ENCODE measurements around the gene HSPB3.

The HSPB3 gene

DNA sequence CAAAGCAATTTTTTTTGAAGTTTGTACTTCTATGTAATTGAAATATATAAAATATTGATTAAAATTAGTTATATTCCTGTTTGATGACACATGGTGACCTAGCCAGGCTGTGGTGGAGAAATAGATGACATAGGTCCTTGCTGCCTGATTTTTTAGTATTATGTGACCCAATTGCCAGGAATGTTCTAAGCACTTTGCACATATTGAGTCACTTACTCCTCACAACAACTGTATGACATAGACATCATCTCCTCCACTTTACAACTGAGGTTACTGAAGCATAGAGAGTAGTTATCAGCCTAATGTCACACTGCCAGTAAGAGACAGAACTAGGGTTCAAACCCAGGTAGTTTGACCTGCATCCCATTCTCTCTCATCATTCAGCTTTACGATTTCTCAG is 35.8 kb downstream of the HSPB3 start:
- Histone ChIP-seq H2AFZ (ENCODE audit: low read depth, low read length) (no peak overlapping the region), H3K27me3 (ENCODE audit: insufficient read depth, low read length, poor library complexity) (peaks cover 3% of the 10 kb centered on the region), H3K36me3 (ENCODE audit: insufficient read depth, low read length) (no peaks in the 10 kb centered on the region), H3K9me3 (ENCODE audit: insufficient read depth, low read length, severe bottlenecking) (no peaks in the 10 kb centered on the region), H3K4me1 (ENCODE audit: insufficient read depth, low read length) (no peaks in the 10 kb centered on the region), H3K79me2 (ENCODE audit: insufficient read depth, low read length) (no peaks in the 10 kb centered on the region), H3K4me2 (ENCODE audit: insufficient read depth, low read length) (no peak overlapping the region), H3K9ac (ENCODE audit: low read depth, low read length) (no peak overlapping the region), H4K20me1 (ENCODE audit: insufficient read depth, low read length) (no peaks in the 10 kb centered on the region), H3K4me3 (ENCODE audit: low read depth in 1 of 2, low read length in 2 of 2) (no peak overlapping the region), H3K27ac (ENCODE audit: low read length) (no peak overlapping the region)
- DNase-seq (no peak), ATAC-seq (ENCODE audit: insufficient read depth, low read depth) (no peak)
- TF ChIP-seq, protein P1, sequence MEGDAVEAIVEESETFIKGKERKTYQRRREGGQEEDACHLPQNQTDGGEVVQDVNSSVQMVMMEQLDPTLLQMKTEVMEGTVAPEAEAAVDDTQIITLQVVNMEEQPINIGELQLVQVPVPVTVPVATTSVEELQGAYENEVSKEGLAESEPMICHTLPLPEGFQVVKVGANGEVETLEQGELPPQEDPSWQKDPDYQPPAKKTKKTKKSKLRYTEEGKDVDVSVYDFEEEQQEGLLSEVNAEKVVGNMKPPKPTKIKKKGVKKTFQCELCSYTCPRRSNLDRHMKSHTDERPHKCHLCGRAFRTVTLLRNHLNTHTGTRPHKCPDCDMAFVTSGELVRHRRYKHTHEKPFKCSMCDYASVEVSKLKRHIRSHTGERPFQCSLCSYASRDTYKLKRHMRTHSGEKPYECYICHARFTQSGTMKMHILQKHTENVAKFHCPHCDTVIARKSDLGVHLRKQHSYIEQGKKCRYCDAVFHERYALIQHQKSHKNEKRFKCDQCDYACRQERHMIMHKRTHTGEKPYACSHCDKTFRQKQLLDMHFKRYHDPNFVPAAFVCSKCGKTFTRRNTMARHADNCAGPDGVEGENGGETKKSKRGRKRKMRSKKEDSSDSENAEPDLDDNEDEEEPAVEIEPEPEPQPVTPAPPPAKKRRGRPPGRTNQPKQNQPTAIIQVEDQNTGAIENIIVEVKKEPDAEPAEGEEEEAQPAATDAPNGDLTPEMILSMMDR (IDR thresholded peaks at IDR 0.05; ENCODE audit: borderline replicate concordance, extremely low read depth, low read length, poor library complexity, severe bottlenecking), result no peak
- TF ChIP-seq EZH2 (IDR thresholded peaks at IDR 0.05; ENCODE audit: borderline replicate concordance, low read depth, low read length, severe bottlenecking), result no peak

DNA sequence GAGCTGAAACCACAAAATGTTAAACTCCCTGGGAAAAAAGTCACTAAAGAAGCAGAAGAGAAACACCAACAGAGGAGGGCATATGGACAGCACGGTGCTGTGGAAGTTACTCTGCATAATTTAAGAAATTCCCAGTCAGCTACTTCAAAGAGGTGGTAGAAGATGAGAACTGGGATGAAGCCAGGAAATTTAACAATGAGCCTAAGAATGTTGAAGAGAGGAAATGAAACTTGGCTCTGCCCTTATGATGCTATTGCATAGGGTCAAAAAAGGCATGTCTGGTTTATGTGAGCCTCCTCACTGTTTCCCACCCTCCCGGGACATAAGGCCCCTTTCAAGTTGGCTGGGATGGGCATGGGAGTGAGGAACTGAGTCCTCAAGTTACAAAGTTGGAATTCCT is 36.7 kb downstream of the HSPB3 start:
- peaks cover under 1% of the 10 kb centered on the region for H3K9me3 ChIP-seq (ENCODE audit: insufficient read depth, low read length, severe bottlenecking)
- H3K4me3 ChIP-seq (ENCODE audit: low read depth in 1 of 2, low read length in 2 of 2), result no peak overlapping the region
- peaks cover 3% of the 10 kb centered on the region for H3K27me3 ChIP-seq (ENCODE audit: insufficient read depth, low read length, poor library complexity)
- TF ChIP-seq, protein P1 (IDR thresholded peaks at IDR 0.05; ENCODE audit: borderline replicate concordance, extremely low read depth, low read length, poor library complexity, severe bottlenecking), result no peak
- no peak for TF ChIP-seq EZH2 (IDR thresholded peaks at IDR 0.05; ENCODE audit: borderline replicate concordance, low read depth, low read length, severe bottlenecking)
- no peaks in the 10 kb centered on the region for H3K79me2 ChIP-seq (ENCODE audit: insufficient read depth, low read length)
- no peak overlapping the region for H3K9ac ChIP-seq (ENCODE audit: low read depth, low read length)
- no peak overlapping the region for H3K27ac ChIP-seq (ENCODE audit: low read length)
- no peak overlapping the region for H2AFZ ChIP-seq (ENCODE audit: low read depth, low read length)
- no peaks in the 10 kb centered on the region for H3K4me1 ChIP-seq (ENCODE audit: insufficient read depth, low read length)
- no peak overlapping the region for H3K4me2 ChIP-seq (ENCODE audit: insufficient read depth, low read length)
- ATAC-seq (ENCODE audit: insufficient read depth, low read depth) (no peak), DNase-seq (no peak)
- H3K36me3 ChIP-seq (ENCODE audit: insufficient read depth, low read length), result no peaks in the 10 kb centered on the region
- no peaks in the 10 kb centered on the region for H4K20me1 ChIP-seq (ENCODE audit: insufficient read depth, low read length)

DNA sequence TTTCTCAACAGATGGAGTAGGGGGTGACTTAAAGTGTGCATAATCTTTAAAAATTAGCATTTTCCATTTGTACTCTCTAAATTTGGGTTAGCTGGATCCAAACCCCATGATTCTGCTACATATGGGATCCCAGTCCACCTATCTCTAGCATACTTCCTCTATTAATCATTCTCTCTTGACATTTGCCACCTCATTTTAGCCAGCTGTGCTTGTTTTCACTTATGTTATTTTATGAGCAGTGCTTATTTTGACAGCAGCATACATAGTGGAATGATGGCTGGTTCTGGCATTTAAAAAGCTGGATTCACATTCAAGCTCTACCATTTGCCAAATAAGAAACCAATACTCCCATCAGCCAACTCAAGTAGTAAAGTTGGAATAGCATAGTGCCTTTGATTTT is 39.5 kb downstream of the HSPB3 start:
- Histone ChIP-seq H3K27ac (ENCODE audit: low read length) (no peak overlapping the region), H3K9ac (ENCODE audit: low read depth, low read length) (no peak overlapping the region), H3K4me2 (ENCODE audit: insufficient read depth, low read length) (no peak overlapping the region), H3K27me3 (ENCODE audit: insufficient read depth, low read length, poor library complexity) (peaks cover 3% of the 10 kb centered on the region), H3K4me3 (ENCODE audit: low read depth in 1 of 2, low read length in 2 of 2) (no peak overlapping the region), H2AFZ (ENCODE audit: low read depth, low read length) (no peak overlapping the region), H3K9me3 (ENCODE audit: insufficient read depth, low read length, severe bottlenecking) (peaks cover 7% of the 10 kb centered on the region), H3K36me3 (ENCODE audit: insufficient read depth, low read length) (no peaks in the 10 kb centered on the region), H4K20me1 (ENCODE audit: insufficient read depth, low read length) (no peaks in the 10 kb centered on the region), H3K4me1 (ENCODE audit: insufficient read depth, low read length) (no peaks in the 10 kb centered on the region), H3K79me2 (ENCODE audit: insufficient read depth, low read length) (no peaks in the 10 kb centered on the region)
- no peak for DNase-seq
- ATAC-seq (ENCODE audit: insufficient read depth, low read depth), result no peak
- TF ChIP-seq, protein P1 (IDR thresholded peaks at IDR 0.05; ENCODE audit: borderline replicate concordance, extremely low read depth, low read length, poor library complexity, severe bottlenecking), result no peak
- no peak for TF ChIP-seq EZH2 (IDR thresholded peaks at IDR 0.05; ENCODE audit: borderline replicate concordance, low read depth, low read length, severe bottlenecking)

All from DND-41 (cell line).